Hepatocyte (in vitro differentiated cells): ENCODE results near the gene LRMDA. TPM values are rescaled to one million over a fixed set of nuclear protein-coding genes. Genes with fewer than 3 reads are reported as not detected.

Experiments
- DNase-seq: peaks from one replicate; pipeline ENCODE4 v3.0.0-alpha.2; 2016; ENCODE audit warnings: low spot score
- H2AFZ ChIP-seq: fragments of 200-600 bp; sonication (generic); 2 replicates; pipeline ENCODE4 v1.6.0; 2016; ENCODE audit warnings: antibody characterized with exemption, mild to moderate bottlenecking
- H3K27ac ChIP-seq: fragments of 200-600 bp; sonication (generic); 2 replicates; pipeline ENCODE4 v1.5.1; 2016; ENCODE audit warnings: mild to moderate bottlenecking
- H3K27me3 ChIP-seq: fragments of 200-600 bp; sonication (generic); 2 replicates; pipeline ENCODE4 v1.6.1; 2016
- H3K36me3 ChIP-seq: fragments of 200-600 bp; sonication (generic); replicated peaks from 2 replicates; pipeline ENCODE4 v1.5.1; 2016; ENCODE audit warnings: low read depth; ENCODE audit not compliant: insufficient read depth
- H3K4me1 ChIP-seq: fragments of 200-600 bp; sonication (generic); 2 replicates; pipeline ENCODE4 v1.5.1; 2016; ENCODE audit warnings: mild to moderate bottlenecking, moderate library complexity; ENCODE audit not compliant: insufficient read depth
- H3K4me2 ChIP-seq: fragments of 200-600 bp; sonication (generic); 2 replicates; pipeline ENCODE4 v1.6.0; 2016
- H3K4me3 ChIP-seq: fragments of 200-600 bp; sonication (generic); 2 replicates; pipeline ENCODE4 v1.5.1; 2016; ENCODE audit warnings: mild to moderate bottlenecking
- H3K79me2 ChIP-seq: fragments of 200-600 bp; sonication (generic); 2 replicates; pipeline ENCODE4 v1.6.0; 2017; ENCODE audit warnings: mild to moderate bottlenecking
- H3K9me2 ChIP-seq: fragments of 200-600 bp; sonication (generic); replicated peaks from 2 replicates; pipeline ENCODE4 v1.6.0; 2017; ENCODE audit warnings: mild to moderate bottlenecking; ENCODE audit not compliant: insufficient read depth
- H3K9me3 ChIP-seq: fragments of 200-600 bp; sonication (generic); 2 replicates; pipeline ENCODE4 v1.5.1; 2016; ENCODE audit warnings: low read depth, mild to moderate bottlenecking
- H4K20me1 ChIP-seq: fragments of 200-600 bp; sonication (generic); 2 replicates; pipeline ENCODE4 v1.6.0; 2016; ENCODE audit warnings: mild to moderate bottlenecking; ENCODE audit not compliant: insufficient read depth, poor library complexity, severe bottlenecking
- CTCF ChIP-seq: fragments of 200-600 bp; sonication (generic); IDR thresholded peaks from 2 replicates; pipeline ENCODE4 v1.5.1; 2016; ENCODE audit warnings: antibody characterized with exemption, mild to moderate bottlenecking; ENCODE audit not compliant: poor library complexity
- EZH2 ChIP-seq: fragments of 200-600 bp; sonication (generic); IDR thresholded peaks from 2 replicates; pipeline ENCODE4 v1.6.1; 2016; ENCODE audit warnings: antibody characterized with exemption, mild to moderate bottlenecking, borderline replicate concordance
- EZH2phosphoT487 ChIP-seq: fragments of 200-600 bp; sonication (generic); IDR thresholded peaks from one replicate; pipeline ENCODE4 v1.6.1; 2018; ENCODE audit warnings: antibody characterized with exemption, mild to moderate bottlenecking, low read depth, moderate library complexity; ENCODE audit not compliant: unreplicated experiment, severe bottlenecking
- WGBS: methylation state at CpG from one replicate; pipeline ENCODE4 v1.1.6; 2016; ENCODE audit warnings: low lambda C conversion rate; ENCODE audit errors: missing lambda C conversion rate; 5-methylcytosine and 5-hydroxymethylcytosine counted together
- polyA plus RNA-seq: library from polyadenylated mRNA; unstranded; fragments of >200 nt; fragmentation: Nextera tagmentation; extraction: Ambion mirVana; gene quantifications from 2 replicates; pipeline ENCODE4 v1.2.1, GENCODE V29; 2016
- total RNA-seq: library from RNA; depleted of rRNA; stranded (reverse); fragments of >200 nt; gene quantifications from 2 replicates; pipeline ENCODE4 v1.2.3, GENCODE V29; 2014

LRMDA gene
- total and polyA plus RNA-seq, 2 experiments from 2014 or later, result 5.6 to 15.7 TPM

DNA sequence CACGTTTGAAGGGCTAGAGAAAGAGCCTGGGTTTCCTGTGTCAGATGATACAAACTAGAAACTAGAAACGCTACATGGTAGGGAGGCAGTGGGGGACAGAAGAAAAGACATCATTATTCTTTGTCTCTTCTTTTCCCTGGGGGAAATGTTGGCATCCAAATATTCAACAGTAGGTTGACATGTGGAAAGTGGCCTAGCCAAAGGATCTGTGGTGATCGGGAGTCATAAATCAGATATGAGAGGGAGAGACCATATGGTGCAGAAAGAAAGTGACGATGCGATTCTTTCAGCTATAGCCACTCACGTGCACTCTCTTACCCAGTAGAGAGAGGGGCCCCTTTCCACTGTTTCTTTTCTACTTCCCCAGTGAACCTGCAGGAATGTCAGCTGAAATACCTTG is 964.7 kb downstream of the LRMDA start:
- H3K9me2 ChIP-seq, result no peaks in the 10 kb centered on the region
- H3K79me2 ChIP-seq, result no peaks in the 10 kb centered on the region
- 85% methylated on average over 6 of the region's 6 CpGs for WGBS
- H3K4me1 ChIP-seq, result no peaks in the 10 kb centered on the region
- no peaks in the 10 kb centered on the region for H3K9me3 ChIP-seq
- no peak overlapping the region for H3K4me3 ChIP-seq
- no peak overlapping the region for H2AFZ ChIP-seq
- no peaks in the 10 kb centered on the region for H4K20me1 ChIP-seq
- no peak overlapping the region for H3K4me2 ChIP-seq
- DNase-seq, result no peak
- TF ChIP-seq CTCF, result no peak
- TF ChIP-seq EZH2phosphoT487, result no peak
- no peak for TF ChIP-seq EZH2
- no peaks in the 10 kb centered on the region for H3K36me3 ChIP-seq
- H3K27me3 ChIP-seq, result no peaks in the 10 kb centered on the region
- no peak overlapping the region for H3K27ac ChIP-seq

DNA sequence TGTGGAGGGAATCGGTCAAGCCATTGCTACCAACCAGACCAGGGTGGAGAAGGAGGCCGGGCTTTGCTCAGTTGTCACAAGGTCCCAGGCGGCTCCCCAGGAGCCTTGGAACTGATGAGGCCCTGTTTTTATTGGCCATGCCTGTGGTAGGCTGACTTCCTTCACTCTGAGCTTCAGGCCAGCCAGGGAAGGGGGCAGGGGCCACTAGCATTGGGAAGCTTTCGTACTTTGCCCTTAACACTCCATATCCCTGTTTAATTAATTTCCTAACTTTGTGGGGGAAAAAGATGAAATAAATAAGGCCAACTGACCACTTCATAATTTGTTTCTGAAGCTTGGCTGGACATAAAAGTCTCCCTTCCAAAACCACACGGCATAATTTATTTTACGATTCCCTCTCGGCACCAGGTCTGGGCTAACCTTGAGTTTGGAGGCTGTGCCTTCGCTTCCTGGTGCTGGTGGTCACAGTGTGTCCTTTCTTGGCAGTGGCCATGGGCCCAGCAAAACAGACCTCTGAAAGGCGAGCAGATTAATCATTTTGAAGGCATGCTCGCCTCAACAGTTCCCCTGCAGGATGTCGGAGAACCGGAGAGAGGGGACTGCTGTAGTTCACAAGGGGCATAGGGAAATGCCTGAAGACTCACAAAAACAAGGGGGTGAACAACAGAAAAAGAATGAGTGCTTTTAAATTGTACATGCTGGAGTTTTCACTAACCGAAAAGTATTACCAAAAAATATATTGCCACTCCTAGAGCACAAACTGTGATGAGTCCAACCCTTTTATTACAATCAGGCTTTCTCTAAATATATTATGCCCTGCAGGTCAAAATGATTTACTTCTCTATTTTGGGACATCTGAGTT is 966.0 kb downstream of the LRMDA start:
- H3K9me2 ChIP-seq, result no peaks in the 10 kb centered on the region
- H3K9me3 ChIP-seq, result no peaks in the 10 kb centered on the region
- no peaks in the 10 kb centered on the region for H3K79me2 ChIP-seq
- no peaks in the 10 kb centered on the region for H4K20me1 ChIP-seq
- H3K27me3 ChIP-seq, result no peaks in the 10 kb centered on the region
- no peak for DNase-seq
- TF ChIP-seq EZH2 (no peak), EZH2phosphoT487 (no peak), CTCF (no peak)
- H3K27ac ChIP-seq, result no peak overlapping the region
- no peaks in the 10 kb centered on the region for H3K4me1 ChIP-seq
- H3K36me3 ChIP-seq, result no peaks in the 10 kb centered on the region
- no peak overlapping the region for H3K4me3 ChIP-seq
- 90% methylated on average over 13 of the region's 13 CpGs for WGBS
- H2AFZ ChIP-seq, result no peak overlapping the region
- no peak overlapping the region for H3K4me2 ChIP-seq

DNA sequence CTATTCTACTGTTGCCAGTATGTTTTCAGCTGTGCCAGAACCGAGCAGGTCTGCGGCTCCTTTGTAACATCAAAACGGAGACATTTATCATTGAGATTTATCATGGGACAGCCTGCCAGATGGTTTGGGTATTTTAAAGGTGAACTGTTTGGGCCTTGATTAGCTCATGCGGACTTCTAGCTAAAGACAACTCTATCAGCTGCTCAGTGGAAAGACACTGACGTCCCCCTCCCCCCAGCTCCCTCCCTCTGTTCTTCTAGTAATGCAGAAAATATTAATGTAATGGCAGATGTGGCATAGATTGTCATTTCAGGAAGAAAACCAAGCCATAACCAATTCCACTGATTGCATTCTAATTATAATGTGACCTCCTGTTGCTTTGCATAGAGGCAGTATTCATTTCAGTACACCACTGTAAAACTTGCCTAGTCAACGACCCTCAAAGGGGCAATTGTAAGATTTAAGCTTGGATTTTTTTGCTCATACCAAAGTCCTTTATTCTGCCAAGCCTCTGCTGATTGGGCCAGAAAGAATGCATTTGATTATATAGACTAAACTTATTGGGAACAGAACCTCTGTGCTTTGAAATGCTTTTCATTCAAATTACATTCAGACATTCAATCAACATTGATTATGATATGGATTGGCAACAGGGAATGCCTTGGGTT is 966.8 kb downstream of the LRMDA start:
- Histone ChIP-seq H3K9me2 (no peaks in the 10 kb centered on the region), H3K4me3 (no peak overlapping the region), H3K4me1 (no peaks in the 10 kb centered on the region), H3K79me2 (no peaks in the 10 kb centered on the region), H3K27me3 (no peaks in the 10 kb centered on the region), H2AFZ (no peak overlapping the region), H4K20me1 (no peaks in the 10 kb centered on the region), H3K4me2 (no peak overlapping the region), H3K27ac (no peak overlapping the region), H3K9me3 (no peaks in the 10 kb centered on the region), H3K36me3 (no peaks in the 10 kb centered on the region)
- WGBS, result 65% methylated on average over 6 of the region's 6 CpGs
- no peak for DNase-seq
- TF ChIP-seq EZH2 (no peak), EZH2phosphoT487 (no peak), CTCF (no peak)
